NCI-H1092 treated with DMSO at 0.1 percent for 48 hours (cell line): ENCODE data around the gene SP1.
"Not testable (repeated sequence)": the region's sequence is repeated elsewhere in the genome, so short reads cannot be mapped to it uniquely, and the experiment has no call there.

Source experiments
- DNase-seq: peaks from one replicate; lab custom pipeline; 2025; lab: John Stamatoyannopoulos, UW

The SP1 gene

GRCh38 chr12:53413485-53414204 lies 33.7 kb downstream of the SP1 start:
- no peak for DNase-seq

GRCh38 chr12:53414756-53415417 lies 34.9 kb downstream of the SP1 start:
- no peak for DNase-seq

- not testable (repeated sequence) for DNase-seq
Measured at GRCh38 chr12:53415752-53416389, 35.9 kb downstream of the SP1 start.

GRCh38 chr12:53417291-53417816 lies 37.4 kb downstream of the SP1 start:
- DNase-seq = not testable (repeated sequence)

GRCh38 chr12:53418221-53418620 lies 38.2 kb downstream of the SP1 start:
- DNase-seq = no peak

GRCh38 chr12:53419756-53420155 lies 39.8 kb downstream of the SP1 start:
- no peak for DNase-seq

GRCh38 chr12:53422247-53422646 lies 42.3 kb downstream of the SP1 start:
- not testable (repeated sequence) for DNase-seq

GRCh38 chr12:53423597-53423996 lies 43.6 kb downstream of the SP1 start, which contains the start of gene AMHR2:
Gene AMHR2, plus strand, starts transcription at chr12:53423855. Its CDS starts 80 bp downstream, at chr12:53423935.
- DNase-seq = no peak

GRCh38 chr12:53424626-53425514 lies 44.9 kb downstream of the SP1 start:
- no peak for DNase-seq

GRCh38 chr12:53425515-53426150 lies 45.7 kb downstream of the SP1 start:
- no peak for DNase-seq

GRCh38 chr12:53427905-53428594 lies 48.1 kb downstream of the SP1 start:
- DNase-seq = no peak

GRCh38 chr12:53428741-53429140 lies 48.8 kb downstream of the SP1 start:
- DNase-seq = no peak

GRCh38 chr12:53430116-53430515 lies 50.1 kb downstream of the SP1 start:
- DNase-seq = no peak

- DNase-seq = no peak
Measured at GRCh38 chr12:53431187-53431586, 51.2 kb downstream of the SP1 start.

GRCh38 chr12:53435326-53435725 lies 55.4 kb downstream of the SP1 start:
- not testable (repeated sequence) for DNase-seq

GRCh38 chr12:53439582-53439981 lies 59.6 kb downstream of the SP1 start:
- DNase-seq = not testable (repeated sequence)

GRCh38 chr12:53441040-53441833 lies 61.3 kb downstream of the SP1 start, which contains the start of gene PRR13:
Gene PRR13, plus strand, starts transcription at chr12:53441734. Its CDS starts 981 bp downstream, at chr12:53442715.
- peak; percentile 98 for DNase-seq

- DNase-seq = no peak
Measured at GRCh38 chr12:53443955-53444354, 64.0 kb downstream of the SP1 start.

- not testable (repeated sequence) for DNase-seq
Measured at GRCh38 chr12:53444593-53445325, 64.8 kb downstream of the SP1 start.
